Adrenal gland (tissue), 5 donors: Measurements from ENCODE around the gene GJA3.

Experiments
- POLR2A ChIP-seq, 2 donors: fragments of 450-650 bp; IDR thresholded peaks; one replicate each; pipeline ENCODE4 v1.6.1; 2017; ENCODE audit warnings: antibody characterized with exemption in 2 of 2, mild to moderate bottlenecking in 2 of 2, moderate library complexity in 1 of 2
- TF ChIP-seq, protein P1 (sequence below), 6 experiments: fragments of 450-650 bp in 4 of 6; fragments of 200-600 bp in 2 of 6; sonication (generic) in 1 of 6; IDR thresholded peaks; 1 replicate in 5 of 6; 2 replicates in 1 of 6; pipeline versions ENCODE4 v1.5.1 to v1.8.0; 2016 to 2021; ENCODE audit warnings: antibody characterized with exemption in 6 of 6, mild to moderate bottlenecking in 2 of 6, moderate library complexity in 1 of 6
- donor health status: DM: no; HTN: no; CAD: no.

DNA sequence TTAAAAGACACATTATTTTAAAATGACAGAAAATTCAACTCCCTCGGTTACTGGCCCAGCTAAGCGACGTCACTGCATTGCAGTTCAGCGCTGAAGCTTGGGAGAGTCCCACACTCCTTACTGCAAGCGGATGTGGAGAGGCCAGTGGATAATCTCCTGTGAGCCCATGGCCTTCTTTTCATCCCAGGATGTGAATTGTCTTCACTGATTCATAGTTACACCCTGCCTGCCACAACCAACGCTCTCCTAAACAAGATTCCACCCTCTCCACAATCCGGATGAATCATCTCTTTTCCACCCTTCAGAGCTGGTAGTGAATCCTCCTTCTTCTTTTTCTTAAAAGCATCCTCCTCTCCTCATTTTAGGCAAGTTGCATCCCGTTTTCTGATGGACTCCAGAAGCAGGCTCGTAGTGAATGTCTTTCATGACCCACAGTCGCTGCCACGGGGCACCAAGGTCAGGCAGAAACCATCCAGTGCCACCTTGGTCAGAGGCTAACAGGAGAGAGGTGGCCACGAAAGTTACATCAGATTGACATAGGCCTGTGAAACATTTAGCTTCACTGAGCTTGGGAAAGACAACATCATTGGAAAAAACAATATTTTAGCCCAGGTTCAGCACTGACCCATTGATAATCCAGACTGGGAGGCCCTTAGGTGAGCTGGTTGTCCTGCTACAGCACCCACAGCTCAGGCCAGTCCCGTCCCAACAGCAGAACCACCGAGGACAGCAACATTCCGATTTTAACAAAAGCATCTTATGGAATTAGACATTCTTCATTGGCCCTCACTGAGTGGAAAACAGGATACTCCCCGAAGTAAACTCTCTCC lies 29.8 kb upstream of the GJA3 start:
- TF ChIP-seq POLR2A (IDR thresholded peaks at IDR 0.05) = no peak
- TF ChIP-seq, protein P1, sequence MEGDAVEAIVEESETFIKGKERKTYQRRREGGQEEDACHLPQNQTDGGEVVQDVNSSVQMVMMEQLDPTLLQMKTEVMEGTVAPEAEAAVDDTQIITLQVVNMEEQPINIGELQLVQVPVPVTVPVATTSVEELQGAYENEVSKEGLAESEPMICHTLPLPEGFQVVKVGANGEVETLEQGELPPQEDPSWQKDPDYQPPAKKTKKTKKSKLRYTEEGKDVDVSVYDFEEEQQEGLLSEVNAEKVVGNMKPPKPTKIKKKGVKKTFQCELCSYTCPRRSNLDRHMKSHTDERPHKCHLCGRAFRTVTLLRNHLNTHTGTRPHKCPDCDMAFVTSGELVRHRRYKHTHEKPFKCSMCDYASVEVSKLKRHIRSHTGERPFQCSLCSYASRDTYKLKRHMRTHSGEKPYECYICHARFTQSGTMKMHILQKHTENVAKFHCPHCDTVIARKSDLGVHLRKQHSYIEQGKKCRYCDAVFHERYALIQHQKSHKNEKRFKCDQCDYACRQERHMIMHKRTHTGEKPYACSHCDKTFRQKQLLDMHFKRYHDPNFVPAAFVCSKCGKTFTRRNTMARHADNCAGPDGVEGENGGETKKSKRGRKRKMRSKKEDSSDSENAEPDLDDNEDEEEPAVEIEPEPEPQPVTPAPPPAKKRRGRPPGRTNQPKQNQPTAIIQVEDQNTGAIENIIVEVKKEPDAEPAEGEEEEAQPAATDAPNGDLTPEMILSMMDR (IDR thresholded peaks at IDR 0.05) = no peak
